Hepatocyte (in vitro differentiated cells): ENCODE measurements around the gene NIPAL3.

Experiments used
- CTCF ChIP-seq: fragments of 200-600 bp; sonication (generic); IDR thresholded peaks from 2 replicates; pipeline ENCODE4 v1.5.1; 2016; ENCODE audit warnings: antibody characterized with exemption, mild to moderate bottlenecking; ENCODE audit not compliant: poor library complexity
- EZH2 ChIP-seq: fragments of 200-600 bp; sonication (generic); IDR thresholded peaks from 2 replicates; pipeline ENCODE4 v1.6.1; 2016; ENCODE audit warnings: antibody characterized with exemption, mild to moderate bottlenecking, borderline replicate concordance

GRCh38 chr1:24481101-24481500 lies 65.5 kb downstream of the NIPAL3 start:
- TF ChIP-seq CTCF (no peak), EZH2 (no peak)
